ENCODE data around the gene TUT7. TPM values are rescaled to one million over a fixed set of nuclear protein-coding genes. Genes with fewer than 3 reads are reported as not detected.

The TUT7 gene
- total and polyA plus RNA-seq, 10 of the 15 experiments (the other 5 are each of a cell fraction or from before 2014, with no cell fraction given) = 10.0 to 49.8 (median 30.4) TPM

GRCh38 chr9:86356871-86357866, 3.0 kb upstream of the TUT7 start:
- Histone ChIP-seq H3K9me3 (replicated peaks; ENCODE audit: control insufficient read depth, insufficient read depth, low read length) (no peaks in the 10 kb centered on the region), H3K4me2 (ENCODE audit: control insufficient read depth, insufficient read depth) (no peak overlapping the region), H3K9ac (ENCODE audit: control insufficient read depth, insufficient read depth, low read length) (no peak overlapping the region), H3K79me2 (ENCODE audit: control insufficient read depth, insufficient read depth, low read length) (peaks cover 21% of the 10 kb centered on the region), H4K20me1 (ENCODE audit: control insufficient read depth, insufficient read depth) (no peaks in the 10 kb centered on the region), H2AFZ (ENCODE audit: control insufficient read depth, low read depth, low read length) (no peak overlapping the region), H3K36me3 (ENCODE audit: control insufficient read depth in 2 of 2, insufficient read depth in 2 of 2, low read length in 1 of 2) (no peaks in the 10 kb centered on the region; a peak in 1 of 4 replicates), H3K27me3 (replicated peaks in 1 of 2; ENCODE audit: control insufficient read depth in 2 of 2, insufficient read depth in 2 of 2, low read length in 1 of 2) (no peaks in the 10 kb centered on the region), H3K27ac (ENCODE audit: control insufficient read depth, insufficient read depth) (no peak overlapping the region), H3K4me1 (ENCODE audit: control insufficient read depth, insufficient read depth, low read length) (no peaks in the 10 kb centered on the region), H3K4me3 (no peak overlapping the region)
- FAIRE-seq = no peak
- WGBS (ENCODE audit: insufficient coverage, insufficient replicate concordance, low lambda C conversion rate, missing lambda C conversion rate) = 27% methylated on average over 5 of the region's 5 CpGs
- TF ChIP-seq PAX8 (IDR thresholded peaks at IDR 0.05) (no peak), CHD4 (IDR thresholded peaks at IDR 0.05) (no peak), ZZZ3 (IDR thresholded peaks at IDR 0.05; ENCODE audit: control insufficient read depth, insufficient read length, low read depth) (no peak), GATAD2B (conservative IDR thresholded peaks at IDR 0.05; ENCODE audit: low read depth) (no peak), ZNF622 (IDR thresholded peaks at IDR 0.05) (no peak), RELB (IDR thresholded peaks at IDR 0.05; ENCODE audit: low read depth) (no peak), SP1 (IDR thresholded peaks at IDR 0.05; ENCODE audit: low read depth, low read length) (no peak), POLR2AphosphoS2 (IDR thresholded peaks at IDR 0.05; ENCODE audit: low read depth, low read length) (no peak), CHD1 (IDR thresholded peaks at IDR 0.05; ENCODE audit: low read depth, low read length) (no peak), SKIL (IDR thresholded peaks at IDR 0.05; ENCODE audit: low read depth, poor library complexity, severe bottlenecking) (no peak), RCOR1 (conservative IDR thresholded peaks at IDR 0.05; ENCODE audit: low read depth, low read length) (no peak), ZNF24 (IDR thresholded peaks at IDR 0.05) (no peak), JUNB (IDR thresholded peaks at IDR 0.05) (no peak), NKRF (conservative IDR thresholded peaks at IDR 0.05) (no peak), YBX1 (IDR thresholded peaks at IDR 0.05) (no peak), CREM (IDR thresholded peaks at IDR 0.05; ENCODE audit: low read depth) (no peak)
- TF ChIP-seq, protein P1, sequence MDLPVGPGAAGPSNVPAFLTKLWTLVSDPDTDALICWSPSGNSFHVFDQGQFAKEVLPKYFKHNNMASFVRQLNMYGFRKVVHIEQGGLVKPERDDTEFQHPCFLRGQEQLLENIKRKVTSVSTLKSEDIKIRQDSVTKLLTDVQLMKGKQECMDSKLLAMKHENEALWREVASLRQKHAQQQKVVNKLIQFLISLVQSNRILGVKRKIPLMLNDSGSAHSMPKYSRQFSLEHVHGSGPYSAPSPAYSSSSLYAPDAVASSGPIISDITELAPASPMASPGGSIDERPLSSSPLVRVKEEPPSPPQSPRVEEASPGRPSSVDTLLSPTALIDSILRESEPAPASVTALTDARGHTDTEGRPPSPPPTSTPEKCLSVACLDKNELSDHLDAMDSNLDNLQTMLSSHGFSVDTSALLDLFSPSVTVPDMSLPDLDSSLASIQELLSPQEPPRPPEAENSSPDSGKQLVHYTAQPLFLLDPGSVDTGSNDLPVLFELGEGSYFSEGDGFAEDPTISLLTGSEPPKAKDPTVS (IDR thresholded peaks at IDR 0.05; ENCODE audit: low read depth, low read length) = no peak
- ChIA-PET POLR2A (no interaction called here), CTCF (interaction anchor here (0.6 kb wide), 1 partner anchor 280 kb away, joined by 3 read pairs; no protein-coding TSS in a partner anchor), RAD21 (ENCODE audit: unreplicated experiment) (no interaction called here), SMC1A (ENCODE audit: uncharacterized antibody, unreplicated experiment) (interaction anchor here (1.0 kb wide), 1 partner anchor 12 kb away, joined by 3 read pairs; no protein-coding TSS in a partner anchor)
- in situ Hi-C loops (cut with MboI) (no loop called here), intact Hi-C loops (cut with micrococcal nuclease; ENCODE audit: unreplicated experiment) (loop anchor here (10.0 kb wide), 1 partner anchor 1148 kb away; no protein-coding TSS in a partner anchor)
- no peak for ATAC-seq
- no TSS peak for BruUV-seq (replicated peaks)
- no peak for DNase-seq (ENCODE audit: low read depth, low spot score)
